Measurements from ENCODE around the gene COX17.
A peak's percentile ranks its signal among the peaks of the same experiment; 100 is the strongest.
"Not testable (repeated sequence)": the region's sequence is repeated elsewhere in the genome, so short reads cannot be mapped to it uniquely, and the experiment has no call there.

COX17 gene

GRCh38 chr3:119683421-119683820 lies 6.2 kb upstream of the COX17 start:
- no peak overlapping the region for H3K4me3 ChIP-seq (ENCODE audit: low read depth, low read length)
- TF ChIP-seq CTCF (IDR thresholded peaks at IDR 0.05; ENCODE audit: low read depth, low read length): no peak

- no peak overlapping the region for H3K4me3 ChIP-seq (ENCODE audit: low read depth, low read length)
- no peak for TF ChIP-seq CTCF (IDR thresholded peaks at IDR 0.05; ENCODE audit: low read depth, low read length)
Observed at GRCh38 chr3:119681279-119681678, 4.1 kb upstream of the COX17 start.

- no peak for TF ChIP-seq CTCF (IDR thresholded peaks at IDR 0.05; ENCODE audit: low read depth, low read length)
- H3K4me3 ChIP-seq (ENCODE audit: low read depth, low read length): no peak overlapping the region
Observed at GRCh38 chr3:119679874-119680273, 2.7 kb upstream of the COX17 start.

GRCh38 chr3:119678209-119678608 lies 1.0 kb upstream of the COX17 start:
- not testable (repeated sequence) for H3K4me3 ChIP-seq (ENCODE audit: low read depth, low read length)

- peak overlapping the region; percentile 73 for H3K4me3 ChIP-seq (ENCODE audit: low read depth, low read length)
- TF ChIP-seq CTCF (IDR thresholded peaks at IDR 0.05; ENCODE audit: low read depth, low read length): no peak
Observed at GRCh38 chr3:119677641-119677934, 382 bp upstream of the COX17 start.

GRCh38 chr3:119676020-119676419 lies 1.2 kb downstream of the COX17 start:
- TF ChIP-seq CTCF (IDR thresholded peaks at IDR 0.05; ENCODE audit: low read depth, low read length): no peak
- H3K4me3 ChIP-seq (ENCODE audit: low read depth, low read length): peak overlapping the region; percentile 73

- no peak overlapping the region for H3K4me3 ChIP-seq (ENCODE audit: low read depth, low read length)
- TF ChIP-seq CTCF (IDR thresholded peaks at IDR 0.05; ENCODE audit: low read depth, low read length): no peak
Observed at GRCh38 chr3:119675188-119675874, 1.9 kb downstream of the COX17 start.

GRCh38 chr3:119673875-119674274 lies 3.3 kb downstream of the COX17 start:
- no peak overlapping the region for H3K4me3 ChIP-seq (ENCODE audit: low read depth, low read length)
- TF ChIP-seq CTCF (IDR thresholded peaks at IDR 0.05; ENCODE audit: low read depth, low read length): no peak
